Measurements from ENCODE around the gene PTAFR. TPM values are rescaled to one million over a fixed set of nuclear protein-coding genes. Genes with fewer than 3 reads are reported as not detected.

The PTAFR gene
- total RNA-seq, 1 experiment from 2014 or later = 0.09 TPM

DNA sequence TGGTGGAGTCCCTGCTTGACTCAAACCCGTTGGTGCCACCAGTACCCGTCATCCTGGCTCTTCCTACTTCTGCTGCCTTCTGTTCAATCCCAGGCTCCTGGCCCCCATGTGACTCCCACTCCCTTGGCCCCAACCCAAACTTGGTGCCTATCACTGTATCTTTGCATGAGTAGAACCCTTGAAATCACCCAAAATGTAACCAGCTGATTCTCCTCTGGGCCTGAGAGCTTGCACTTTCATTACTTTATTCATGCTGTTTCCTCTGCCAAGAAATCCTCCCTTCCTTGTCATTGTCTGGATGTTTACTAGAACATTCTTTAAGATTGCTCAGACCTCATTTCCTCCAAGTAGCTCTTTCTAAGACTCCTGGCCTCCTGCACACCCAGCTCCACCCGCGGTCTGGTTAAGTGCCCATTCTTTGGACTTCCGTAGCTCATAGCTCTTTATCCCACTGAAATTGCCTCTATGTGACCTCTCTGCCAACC lies 15.7 kb downstream of the PTAFR start:
- Histone ChIP-seq H3K36me3 (ENCODE audit: insufficient read depth, low read length, poor library complexity, severe bottlenecking) (no peaks in the 10 kb centered on the region), H3K27ac (ENCODE audit: low read depth, low read length, poor library complexity, severe bottlenecking) (no peak overlapping the region), H3K27me3 (replicated peaks; ENCODE audit: insufficient read depth, low read depth, low read length, poor library complexity) (no peaks in the 10 kb centered on the region), H3K9me3 (ENCODE audit: low read depth, low read length, poor library complexity, severe bottlenecking) (no peaks in the 10 kb centered on the region), H3K4me1 (ENCODE audit: insufficient read depth, low read length, poor library complexity, severe bottlenecking) (no peaks in the 10 kb centered on the region), H3K4me3 (ENCODE audit: low read depth, low read length, poor library complexity, severe bottlenecking) (no peak overlapping the region)
- BruUV-seq (replicated peaks) = no TSS peak
- intact Hi-C loops (cut with micrococcal nuclease; ENCODE audit: unreplicated experiment) = no loop called here
- no peak for TF ChIP-seq CTCF (conservative IDR thresholded peaks at IDR 0.05; ENCODE audit: low read depth, low read length)
- no peak for TF ChIP-seq EZH2 (IDR thresholded peaks at IDR 0.05; ENCODE audit: borderline replicate concordance, low read depth, low read length, poor library complexity, severe bottlenecking)
- no peak for DNase-seq (ENCODE audit: low spot score)
- ChIA-PET CTCF (no interaction called here), POLR2A (ENCODE audit: low non-redundant PET) (no interaction called here)

DNA sequence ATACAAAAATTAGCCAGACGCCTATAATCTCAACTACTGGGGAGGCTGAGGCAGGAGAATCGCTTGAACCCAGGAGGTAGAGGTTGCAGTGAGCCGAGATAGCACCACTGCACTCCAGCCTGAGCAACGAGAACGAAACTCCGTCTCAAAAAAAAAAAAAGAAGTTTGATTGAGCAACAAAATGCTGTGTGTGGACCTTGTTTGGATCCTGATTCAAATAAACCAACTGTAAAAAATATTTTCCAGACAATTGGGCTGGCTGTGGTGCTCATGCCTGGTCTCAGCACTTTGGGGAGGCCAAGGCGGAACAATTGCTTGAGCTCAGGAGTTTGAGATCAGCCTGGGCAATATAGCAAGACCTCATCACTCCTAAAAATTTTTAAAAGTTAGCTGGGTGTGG lies 16.8 kb downstream of the PTAFR start:
- TF ChIP-seq EZH2 (IDR thresholded peaks at IDR 0.05; ENCODE audit: borderline replicate concordance, low read depth, low read length, poor library complexity, severe bottlenecking) (no peak), CTCF (conservative IDR thresholded peaks at IDR 0.05; ENCODE audit: low read depth, low read length) (no peak)
- ChIA-PET POLR2A (ENCODE audit: low non-redundant PET) (no interaction called here), CTCF (no interaction called here)
- Histone ChIP-seq H3K4me3 (ENCODE audit: low read depth, low read length, poor library complexity, severe bottlenecking) (no peak overlapping the region), H3K27ac (ENCODE audit: low read depth, low read length, poor library complexity, severe bottlenecking) (no peak overlapping the region), H3K4me1 (ENCODE audit: insufficient read depth, low read length, poor library complexity, severe bottlenecking) (no peaks in the 10 kb centered on the region), H3K27me3 (replicated peaks; ENCODE audit: insufficient read depth, low read depth, low read length, poor library complexity) (no peaks in the 10 kb centered on the region), H3K9me3 (ENCODE audit: low read depth, low read length, poor library complexity, severe bottlenecking) (no peaks in the 10 kb centered on the region), H3K36me3 (ENCODE audit: insufficient read depth, low read length, poor library complexity, severe bottlenecking) (no peaks in the 10 kb centered on the region)
- intact Hi-C loops (cut with micrococcal nuclease; ENCODE audit: unreplicated experiment) = no loop called here
- no TSS peak for BruUV-seq (replicated peaks)
- no peak for DNase-seq (ENCODE audit: low spot score)

- Histone ChIP-seq H3K4me3 (ENCODE audit: low read depth, low read length, poor library complexity, severe bottlenecking) (no peak overlapping the region), H3K36me3 (ENCODE audit: insufficient read depth, low read length, poor library complexity, severe bottlenecking) (no peaks in the 10 kb centered on the region), H3K9me3 (ENCODE audit: low read depth, low read length, poor library complexity, severe bottlenecking) (no peaks in the 10 kb centered on the region), H3K27ac (ENCODE audit: low read depth, low read length, poor library complexity, severe bottlenecking) (no peak overlapping the region), H3K27me3 (replicated peaks; ENCODE audit: insufficient read depth, low read depth, low read length, poor library complexity) (no peaks in the 10 kb centered on the region), H3K4me1 (ENCODE audit: insufficient read depth, low read length, poor library complexity, severe bottlenecking) (no peaks in the 10 kb centered on the region)
- POLR2A ChIA-PET (ENCODE audit: low non-redundant PET) = interaction anchor here (0.7 kb wide), 1 partner anchor 1177 kb away, joined by 3 read pairs; no protein-coding TSS in a partner anchor
- DNase-seq (ENCODE audit: low spot score) = no peak
- CTCF ChIA-PET = no interaction called here
- intact Hi-C loops (cut with micrococcal nuclease; ENCODE audit: unreplicated experiment) = no loop called here
- no TSS peak for BruUV-seq (replicated peaks)
- TF ChIP-seq EZH2 (IDR thresholded peaks at IDR 0.05; ENCODE audit: borderline replicate concordance, low read depth, low read length, poor library complexity, severe bottlenecking) (no peak), CTCF (conservative IDR thresholded peaks at IDR 0.05; ENCODE audit: low read depth, low read length) (no peak)
Measured at GRCh38 chr1:28159243-28159642, 17.2 kb downstream of the PTAFR start.
